ENCODE data around the gene PGAP3.

PGAP3 gene

GRCh38 chr17:39640591-39641031, 47.2 kb downstream of the PGAP3 start:
- TF ChIP-seq CTCF (IDR thresholded peaks at IDR 0.05; ENCODE audit: low read depth, low read length), result no peak
- no peak overlapping the region for H3K4me3 ChIP-seq (replicated peaks in 1 of 2; ENCODE audit: low read depth in 2 of 2, low read length in 2 of 2)
- no peak for DNase-seq (ENCODE audit: low read depth in 2 of 2)

- no peak for TF ChIP-seq CTCF (IDR thresholded peaks at IDR 0.05; ENCODE audit: low read depth, low read length)
- H3K4me3 ChIP-seq (replicated peaks in 1 of 2; ENCODE audit: low read depth in 2 of 2, low read length in 2 of 2), result no peak overlapping the region
- DNase-seq (ENCODE audit: low read depth in 2 of 2), result no peak
Observed at GRCh38 chr17:39639566-39640458, 48.0 kb downstream of the PGAP3 start.

GRCh38 chr17:39639043-39639442, 48.8 kb downstream of the PGAP3 start:
- no peak for DNase-seq (ENCODE audit: low read depth in 2 of 2)
- no peak for TF ChIP-seq CTCF (IDR thresholded peaks at IDR 0.05; ENCODE audit: low read depth, low read length)
- no peak overlapping the region for H3K4me3 ChIP-seq (replicated peaks in 1 of 2; ENCODE audit: low read depth in 2 of 2, low read length in 2 of 2)

- peak overlapping the region in 1 of 2 donors; percentile 96 for H3K4me3 ChIP-seq (replicated peaks in 1 of 2; ENCODE audit: low read depth in 2 of 2, low read length in 2 of 2)
- DNase-seq (ENCODE audit: low read depth in 2 of 2), result no peak
- no peak for TF ChIP-seq CTCF (IDR thresholded peaks at IDR 0.05; ENCODE audit: low read depth, low read length)
Observed at GRCh38 chr17:39638317-39638716, 49.5 kb downstream of the PGAP3 start.

GRCh38 chr17:39636927-39637736, 50.7 kb downstream of the PGAP3 start, which contains the start of gene STARD3:
TSS of gene STARD3 (plus strand) at chr17:39637144. CDS start at chr17:39653532, 16,388 bp downstream.
- peak; percentile 85 to 92 for DNase-seq (ENCODE audit: low read depth in 2 of 2)
- peak within 1 kb of the TSS; percentile 96 to 99 for H3K4me3 ChIP-seq (replicated peaks in 1 of 2; ENCODE audit: low read depth in 2 of 2, low read length in 2 of 2)
- TF ChIP-seq CTCF (IDR thresholded peaks at IDR 0.05; ENCODE audit: low read depth, low read length), result peak; percentile 16

GRCh38 chr17:39636587-39636926, 51.3 kb downstream of the PGAP3 start:
- no peak for TF ChIP-seq CTCF (IDR thresholded peaks at IDR 0.05; ENCODE audit: low read depth, low read length)
- H3K4me3 ChIP-seq (replicated peaks in 1 of 2; ENCODE audit: low read depth in 2 of 2, low read length in 2 of 2), result peak overlapping the region; percentile 96 to 99
- DNase-seq (ENCODE audit: low read depth in 2 of 2), result no peak
